ENCODE data around the gene CABLES1. TPM values are rescaled to one million over a fixed set of nuclear protein-coding genes. Genes with fewer than 3 reads are reported as not detected.

The CABLES1 gene
- total and polyA plus RNA-seq, 7 experiments from 2014 or later = 0.11 to 5.7 (median 0.58) TPM; not detected in 3

- Mint-ChIP-seq H3K36me3 (no peaks in the 10 kb centered on the region), H3K4me3 (no peak overlapping the region), H3K27me3 (peaks cover 0 to 13% (median 0%) of the 10 kb centered on the region in 5 donors), H3K9me3 (no peaks in the 10 kb centered on the region), H3K4me1 (peaks cover 0 to 8% (median 7%) of the 10 kb centered on the region in 7 donors), H3K27ac (no peak overlapping the region)
- DNase-seq = no peak
- Histone ChIP-seq H3K4me3 (ENCODE audit: low read length) (no peak overlapping the region), H3K27me3 (ENCODE audit: control insufficient read depth in 2 of 2, insufficient read depth in 2 of 2, low read length in 2 of 2) (no peaks in the 10 kb centered on the region), H3K9me3 (ENCODE audit: control insufficient read depth in 2 of 3, low read length in 3 of 3) (no peaks in the 10 kb centered on the region), H3K36me3 (ENCODE audit: control insufficient read depth in 2 of 3, insufficient read depth in 3 of 3, low read length in 3 of 3) (no peaks in the 10 kb centered on the region), H3K4me1 (ENCODE audit: control insufficient read depth in 2 of 2, insufficient read depth in 2 of 2, low read length in 2 of 2) (no peaks in the 10 kb centered on the region), H3K27ac (ENCODE audit: low read depth, low read length) (no peak overlapping the region)
- intact Hi-C loops (cut with micrococcal nuclease) = no loop called here
- CTCF ChIA-PET = no interaction called here
- no peak for ATAC-seq
- POLR2A ChIA-PET = no interaction called here
Measured at GRCh38 chr18:23178661-23179081, 43.4 kb downstream of the CABLES1 start.

GRCh38 chr18:23179416-23179815 is 44.1 kb downstream of the CABLES1 start:
- H3K4me1 Mint-ChIP-seq = peaks cover 0 to 8% (median 7%) of the 10 kb centered on the region in 7 donors
- POLR2A ChIA-PET = no interaction called here

GRCh38 chr18:23181547-23181946 is 46.3 kb downstream of the CABLES1 start:
- no peak overlapping the region for H3K4me3 ChIP-seq (ENCODE audit: low read length)
- intact Hi-C loops (cut with micrococcal nuclease) = loop anchor here in 1 of 2 donors (10.0 kb wide), 1 partner anchor 47 kb away; the partner anchor contains the start of gene CABLES1
- Mint-ChIP-seq H3K36me3 (no peaks in the 10 kb centered on the region), H3K27ac (no peak overlapping the region), H3K9me3 (no peaks in the 10 kb centered on the region), H3K4me3 (no peak overlapping the region), H3K27me3 (peaks cover 0 to 9% (median 0%) of the 10 kb centered on the region in 5 donors), H3K4me1 (peaks cover 0 to 8% (median 7%) of the 10 kb centered on the region in 7 donors)
- POLR2A ChIA-PET = no interaction called here
- no peaks in the 10 kb centered on the region for H3K36me3 ChIP-seq (ENCODE audit: control insufficient read depth in 2 of 3, insufficient read depth in 3 of 3, low read length in 3 of 3)
- H3K9me3 ChIP-seq (ENCODE audit: control insufficient read depth in 2 of 3, low read length in 3 of 3) = no peaks in the 10 kb centered on the region
- H3K4me1 ChIP-seq (ENCODE audit: control insufficient read depth in 2 of 2, insufficient read depth in 2 of 2, low read length in 2 of 2) = no peaks in the 10 kb centered on the region
- CTCF ChIA-PET = interaction anchor here (0.8 kb wide), 1 partner anchor 170 kb away, joined by 3 read pairs; no protein-coding TSS in a partner anchor
- no peak overlapping the region for H3K27ac ChIP-seq (ENCODE audit: low read depth, low read length)
- ATAC-seq (no peak), DNase-seq (no peak)
- no peaks in the 10 kb centered on the region for H3K27me3 ChIP-seq (ENCODE audit: control insufficient read depth in 2 of 2, insufficient read depth in 2 of 2, low read length in 2 of 2)

More at GRCh38 chr18:23179416-23179815, 44.1 kb downstream of the CABLES1 start:
- DNase-seq = no peak
- Histone ChIP-seq H3K9me3 (ENCODE audit: control insufficient read depth in 2 of 3, low read length in 3 of 3) (no peaks in the 10 kb centered on the region), H3K4me1 (ENCODE audit: control insufficient read depth in 2 of 2, insufficient read depth in 2 of 2, low read length in 2 of 2) (no peaks in the 10 kb centered on the region), H3K4me3 (ENCODE audit: low read length) (no peak overlapping the region), H3K27me3 (ENCODE audit: control insufficient read depth in 2 of 2, insufficient read depth in 2 of 2, low read length in 2 of 2) (no peaks in the 10 kb centered on the region), H3K27ac (ENCODE audit: low read depth, low read length) (no peak overlapping the region), H3K36me3 (ENCODE audit: control insufficient read depth in 2 of 3, insufficient read depth in 3 of 3, low read length in 3 of 3) (no peaks in the 10 kb centered on the region)
- Mint-ChIP-seq H3K27ac (no peak overlapping the region), H3K36me3 (no peaks in the 10 kb centered on the region), H3K27me3 (peaks cover 0 to 13% (median 0%) of the 10 kb centered on the region in 5 donors), H3K9me3 (no peaks in the 10 kb centered on the region), H3K4me3 (no peak overlapping the region)
- CTCF ChIA-PET = no interaction called here
- intact Hi-C loops (cut with micrococcal nuclease) = no loop called here
- no peak for ATAC-seq

- Mint-ChIP-seq H3K27me3 (peaks cover 0 to 9% (median 0%) of the 10 kb centered on the region in 5 donors), H3K4me1 (peaks cover 0 to 8% (median 7%) of the 10 kb centered on the region in 7 donors), H3K27ac (no peak overlapping the region), H3K9me3 (no peaks in the 10 kb centered on the region), H3K36me3 (no peaks in the 10 kb centered on the region), H3K4me3 (no peak overlapping the region)
- H3K4me1 ChIP-seq (ENCODE audit: control insufficient read depth in 2 of 2, insufficient read depth in 2 of 2, low read length in 2 of 2) = no peaks in the 10 kb centered on the region
- CTCF ChIA-PET = interaction anchor here (0.8 kb wide), 1 partner anchor 169 kb away, joined by 3 read pairs; no protein-coding TSS in a partner anchor
- no peak overlapping the region for H3K4me3 ChIP-seq (ENCODE audit: low read length)
- no peaks in the 10 kb centered on the region for H3K36me3 ChIP-seq (ENCODE audit: control insufficient read depth in 2 of 3, insufficient read depth in 3 of 3, low read length in 3 of 3)
- POLR2A ChIA-PET = no interaction called here
- H3K27me3 ChIP-seq (ENCODE audit: control insufficient read depth in 2 of 2, insufficient read depth in 2 of 2, low read length in 2 of 2) = no peaks in the 10 kb centered on the region
- no peak overlapping the region for H3K27ac ChIP-seq (ENCODE audit: low read depth, low read length)
- ATAC-seq = no peak
- DNase-seq = no peak
- intact Hi-C loops (cut with micrococcal nuclease) = loop anchor here in 1 of 2 donors (10.0 kb wide), 1 partner anchor 48 kb away; the partner anchor contains the start of gene CABLES1
- no peaks in the 10 kb centered on the region for H3K9me3 ChIP-seq (ENCODE audit: control insufficient read depth in 2 of 3, low read length in 3 of 3)
Measured at GRCh38 chr18:23182606-23183005, 47.3 kb downstream of the CABLES1 start.

- ATAC-seq = no peak
- Mint-ChIP-seq H3K27ac (peak overlapping the region in 1 of 9 donors; percentile 65), H3K36me3 (no peaks in the 10 kb centered on the region), H3K9me3 (no peaks in the 10 kb centered on the region), H3K4me1 (peaks cover 0 to 8% (median 7%) of the 10 kb centered on the region in 7 donors), H3K4me3 (no peak overlapping the region), H3K27me3 (peaks cover 0 to 3% (median 0%) of the 10 kb centered on the region in 5 donors)
- H3K27me3 ChIP-seq (ENCODE audit: control insufficient read depth in 2 of 2, insufficient read depth in 2 of 2, low read length in 2 of 2) = no peaks in the 10 kb centered on the region
- ChIA-PET POLR2A (interaction anchor here (0.8 kb wide), 1 partner anchor 8 kb away, joined by 3 read pairs; no protein-coding TSS in a partner anchor), CTCF (no interaction called here)
- DNase-seq = no peak
- H3K36me3 ChIP-seq (ENCODE audit: control insufficient read depth in 2 of 3, insufficient read depth in 3 of 3, low read length in 3 of 3) = no peaks in the 10 kb centered on the region
- no peak overlapping the region for H3K27ac ChIP-seq (ENCODE audit: low read depth, low read length)
- H3K9me3 ChIP-seq (ENCODE audit: control insufficient read depth in 2 of 3, low read length in 3 of 3) = no peaks in the 10 kb centered on the region
- no peaks in the 10 kb centered on the region for H3K4me1 ChIP-seq (ENCODE audit: control insufficient read depth in 2 of 2, insufficient read depth in 2 of 2, low read length in 2 of 2)
- H3K4me3 ChIP-seq (ENCODE audit: low read length) = no peak overlapping the region
- intact Hi-C loops (cut with micrococcal nuclease) = loop anchor here in 1 of 2 donors (10.0 kb wide), 1 partner anchor 49 kb away; the partner anchor contains the start of gene CABLES1
Measured at GRCh38 chr18:23183411-23184150, 48.3 kb downstream of the CABLES1 start.

- no peaks in the 10 kb centered on the region for H3K36me3 Mint-ChIP-seq
- ChIA-PET POLR2A (no interaction called here), CTCF (interaction anchor here (0.7 kb wide), 1 partner anchor 36 kb away, joined by 3 read pairs; no protein-coding TSS in a partner anchor)
- H3K9me3 Mint-ChIP-seq = no peaks in the 10 kb centered on the region
- intact Hi-C loops (cut with micrococcal nuclease) = loop anchor here in 1 of 2 donors (10.0 kb wide), 1 partner anchor 52 kb away; the partner anchor contains the start of gene CABLES1
- H3K9me3 ChIP-seq (ENCODE audit: control insufficient read depth in 2 of 3, low read length in 3 of 3) = no peaks in the 10 kb centered on the region
- H3K27ac Mint-ChIP-seq = no peak overlapping the region
- peaks cover 0 to 3% (median 2%) of the 10 kb centered on the region in 7 donors for H3K4me1 Mint-ChIP-seq
- H3K27me3 Mint-ChIP-seq = no peaks in the 10 kb centered on the region
- no peaks in the 10 kb centered on the region for H3K27me3 ChIP-seq (ENCODE audit: control insufficient read depth in 2 of 2, insufficient read depth in 2 of 2, low read length in 2 of 2)
- H3K4me1 ChIP-seq (ENCODE audit: control insufficient read depth in 2 of 2, insufficient read depth in 2 of 2, low read length in 2 of 2) = no peaks in the 10 kb centered on the region
- H3K4me3 Mint-ChIP-seq = no peak overlapping the region
- H3K27ac ChIP-seq (ENCODE audit: low read depth, low read length) = no peak overlapping the region
- DNase-seq (no peak), ATAC-seq (no peak)
- H3K4me3 ChIP-seq (ENCODE audit: low read length) = no peak overlapping the region
- H3K36me3 ChIP-seq (ENCODE audit: control insufficient read depth in 2 of 3, insufficient read depth in 3 of 3, low read length in 3 of 3) = no peaks in the 10 kb centered on the region
Measured at GRCh38 chr18:23186781-23187180, 51.5 kb downstream of the CABLES1 start.
